Endothelial cell of umbilical vein (primary cell): Measurements from ENCODE around the gene NRXN3. TPM values are rescaled to one million over a fixed set of nuclear protein-coding genes. Genes with fewer than 3 reads are reported as not detected.

Source experiments
- BruUV-seq: library from RNA; stranded (reverse); fragments of 400-500 nt; replicated peaks from 2 replicates; lab custom pipeline; 2021; lab: Mats Ljungman, UMichigan
- CTCF ChIA-PET: fragments of 300-600, 350-600 bp; sonication (Branson Sonifier 250); formaldehyde crosslinking; loops from one replicate; lab custom pipeline; 2021; ENCODE audit warnings: antibody characterized with exemption, inconsistent platforms; lab: Charles Lee
- POLR2A ChIA-PET: fragments of 300-600, 350-600 bp; sonication (Branson Sonifier 250); formaldehyde crosslinking; loops from one replicate; lab custom pipeline; 2021; ENCODE audit warnings: antibody characterized with exemption, inconsistent platforms; lab: Charles Lee
- DNase-seq: peaks from one replicate; pipeline ENCODE4 v3.0.0-alpha.2; 2011; ENCODE audit warnings: low read depth, low spot score
- FAIRE-seq: peaks from 2 replicates; lab custom pipeline; 2011; peaks lifted over from hg19 to GRCh38; lab: Jason Lieb, UNC
- H2AFZ ChIP-seq: 2 replicates; pipeline ENCODE4 v1.6.0; 2012; ENCODE audit warnings: low read depth, low read length, control low read depth, inconsistent platforms
- H3K27ac ChIP-seq: 2 replicates; pipeline ENCODE4 v1.5.1; 2011; ENCODE audit warnings: low read depth, mild to moderate bottlenecking, control low read depth, low read length, moderate library complexity; ENCODE audit not compliant: insufficient read depth
- H3K27me3 ChIP-seq, 2 experiments: 2 replicates each; pipeline versions ENCODE4 v1.6.0 to v1.6.1; 2011; ENCODE audit warnings: low read length in 2 of 2, mixed read lengths in 1 of 2; ENCODE audit not compliant: control insufficient read depth in 2 of 2, insufficient read depth in 2 of 2
- H3K36me3 ChIP-seq, 2 experiments: 2 replicates in 1 of 2; 3 replicates in 1 of 2; pipeline ENCODE4 v1.5.1; 2011; ENCODE audit warnings: low read length in 2 of 2, mild to moderate bottlenecking in 1 of 2, moderate library complexity in 1 of 2; ENCODE audit not compliant: control insufficient read depth in 2 of 2, insufficient read depth in 2 of 2; ENCODE audit errors: extremely low read depth in 1 of 2
- H3K4me1 ChIP-seq: 3 replicates; pipeline ENCODE4 v1.5.1; 2011; ENCODE audit warnings: mild to moderate bottlenecking, low read length; ENCODE audit not compliant: control insufficient read depth, insufficient read depth; ENCODE audit errors: extremely low read depth
- H3K4me2 ChIP-seq: 2 replicates; pipeline ENCODE4 v1.6.1; 2011; ENCODE audit warnings: low read length, control low read depth, mixed read lengths; ENCODE audit not compliant: insufficient read depth
- H3K4me3 ChIP-seq, 3 experiments: fragments of 200-600 bp in 1 of 3; sonication (generic), shearing (Covaris generic) in 1 of 3; replicated peaks in 1 of 3; 2 replicates each; pipeline ENCODE4 v1.5.1; 2011 to 2016; ENCODE audit warnings: control low read depth in 3 of 3, low read length in 3 of 3, mild to moderate bottlenecking in 2 of 3, inconsistent platforms in 1 of 3, low read depth in 1 of 3, moderate library complexity in 1 of 3; ENCODE audit not compliant: insufficient read depth in 1 of 3
- H3K79me2 ChIP-seq: 2 replicates; pipeline ENCODE4 v1.6.0; 2012; ENCODE audit warnings: low read length, inconsistent platforms; ENCODE audit not compliant: control insufficient read depth, insufficient read depth
- H3K9ac ChIP-seq: replicated peaks from 2 replicates; pipeline ENCODE3; 2011; ENCODE audit warnings: low read length, control low read depth; ENCODE audit not compliant: insufficient read depth; ENCODE audit errors: extremely low read depth
- H3K9me1 ChIP-seq: replicated peaks from 3 replicates; pipeline ENCODE4 v1.6.0; 2011; ENCODE audit warnings: mild to moderate bottlenecking, low read length; ENCODE audit not compliant: control insufficient read depth, insufficient read depth; ENCODE audit errors: extremely low read depth
- H3K9me3 ChIP-seq: replicated peaks from 2 replicates; pipeline ENCODE4 v1.5.1; 2012; ENCODE audit warnings: low read length, inconsistent platforms; ENCODE audit not compliant: control insufficient read depth, insufficient read depth
- H4K20me1 ChIP-seq: replicated peaks from 2 replicates; pipeline ENCODE3; 2011; ENCODE audit warnings: mild to moderate bottlenecking, low read length; ENCODE audit not compliant: control insufficient read depth, insufficient read depth; ENCODE audit errors: extremely low read depth
- CTCF ChIP-seq, 2 donors: IDR thresholded peaks; 1 replicate in 1 of 2; 2 replicates in 1 of 2; pipeline ENCODE4 v1.5.1; 2011; ENCODE audit warnings: low read length in 2 of 2, mild to moderate bottlenecking in 2 of 2, moderate library complexity in 2 of 2, control low read depth in 1 of 2, inconsistent platforms in 1 of 2, low read depth in 1 of 2; ENCODE audit not compliant: insufficient read depth in 1 of 2; ENCODE audit errors: extremely low read depth in 1 of 2
- EZH2 ChIP-seq: IDR thresholded peaks from 2 replicates; pipeline ENCODE4 v1.6.1; 2012; ENCODE audit warnings: borderline replicate concordance, low read depth, mild to moderate bottlenecking, moderate library complexity, low read length, inconsistent platforms; ENCODE audit not compliant: severe bottlenecking
- FOS ChIP-seq: IDR thresholded peaks from 2 replicates; pipeline ENCODE4 v1.6.1; 2011; ENCODE audit warnings: mild to moderate bottlenecking, low read length, moderate library complexity, borderline replicate concordance; ENCODE audit not compliant: insufficient read depth
- GATA2 ChIP-seq: IDR thresholded peaks from 2 replicates; pipeline ENCODE4 v1.7.0; 2011; ENCODE audit warnings: low read depth, mild to moderate bottlenecking, moderate library complexity, mixed read lengths, low read length; ENCODE audit not compliant: insufficient read length, insufficient read depth
- JUN ChIP-seq: IDR thresholded peaks from 2 replicates; pipeline ENCODE4 v1.6.1; 2011; ENCODE audit warnings: borderline replicate concordance, low read depth; ENCODE audit not compliant: insufficient read length, insufficient read depth
- MYC ChIP-seq: IDR thresholded peaks from one replicate; pipeline ENCODE4 v1.6.1; 2011; ENCODE audit warnings: mild to moderate bottlenecking, low read depth, low read length
- POLR2A ChIP-seq: IDR thresholded peaks from 2 replicates; pipeline ENCODE4 v1.6.1; 2012; ENCODE audit warnings: low read depth, mild to moderate bottlenecking, control low read depth, low read length
- POLR2AphosphoS5 ChIP-seq: IDR thresholded peaks from 2 replicates; pipeline ENCODE4 v1.6.1; 2012; ENCODE audit warnings: low read depth, mild to moderate bottlenecking, control low read depth, low read length, moderate library complexity; ENCODE audit not compliant: insufficient read depth
- dilution Hi-C: fragments of 300-500 bp; cut with MboI; formaldehyde crosslinking; loops from one replicate; pipeline ENCODE4 v1.15.0; 2019; ENCODE audit warnings: low sequenced_read_pairs; ENCODE audit not compliant: extremely low pct_ligation_motif_present
- intact Hi-C: fragments of 100-400 bp; cut with micrococcal nuclease; formaldehyde crosslinking; loops from one replicate; pipeline ENCODE4 v1.10.0; 2022
- polyA plus RNA-seq, 4 experiments: library from polyadenylated mRNA; depleted of rRNA in 3 of 4; stranded (reverse) in 3 of 4; unstranded in 1 of 4; fragments of >200 nt; gene quantifications; 2 replicates each; pipeline versions ENCODE4 v1.2.1 to v1.2.3, GENCODE V29; 2011 to 2012; ENCODE audit warnings: missing spikeins in 1 of 4
- total RNA-seq: library from RNA; stranded (reverse); gene quantifications from 2 replicates; pipeline ENCODE4 v1.2.3, GENCODE V29; 2021
- TF ChIP-seq, protein P1 (sequence below): IDR thresholded peaks from 2 replicates; pipeline ENCODE4 v1.6.1; 2011; ENCODE audit not compliant: insufficient read depth, insufficient read length

The NRXN3 gene
- total and polyA plus RNA-seq, 2 donors (not counting 3 experiments of a cell fraction or from before 2014, with no cell fraction given) = 0.72 to 4.2 TPM

DNA sequence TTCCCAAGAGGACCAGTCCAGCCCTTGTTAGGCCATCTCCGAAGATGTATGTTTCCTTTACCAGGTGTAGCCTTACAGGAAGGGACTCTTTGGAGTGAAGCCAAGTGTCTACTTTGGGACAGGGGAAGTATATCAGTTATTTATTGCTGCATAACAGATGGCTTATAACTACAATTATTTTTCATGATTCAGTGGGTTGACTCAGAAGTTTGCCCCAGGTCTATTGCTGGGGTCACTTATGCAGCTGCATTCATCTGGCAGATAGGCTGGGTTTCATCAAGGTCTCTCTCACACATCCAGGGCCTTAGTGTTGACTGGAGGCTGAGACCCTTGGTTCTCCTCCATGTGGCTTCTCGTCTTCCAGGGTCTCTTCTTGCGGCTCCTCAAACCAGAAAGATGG lies 170.1 kb downstream of the NRXN3 start:
- TF ChIP-seq MYC (no peak), GATA2 (no peak), POLR2AphosphoS5 (no peak), POLR2A (no peak), CTCF (IDR thresholded peaks at IDR 0.05; ENCODE audit: extremely low read depth in 1 of 2, insufficient read depth in 1 of 2, low read depth in 1 of 2, low read length in 2 of 2) (no peak), FOS (no peak), JUN (no peak), EZH2 (no peak)
- TF ChIP-seq, protein P1, sequence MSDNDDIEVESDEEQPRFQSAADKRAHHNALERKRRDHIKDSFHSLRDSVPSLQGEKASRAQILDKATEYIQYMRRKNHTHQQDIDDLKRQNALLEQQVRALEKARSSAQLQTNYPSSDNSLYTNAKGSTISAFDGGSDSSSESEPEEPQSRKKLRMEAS = no peak
- H3K79me2 ChIP-seq = no peaks in the 10 kb centered on the region
- CTCF ChIA-PET = no interaction called here
- no peak overlapping the region for H3K4me2 ChIP-seq
- no TSS peak for BruUV-seq
- H3K9me3 ChIP-seq = peaks cover 3% of the 10 kb centered on the region
- H3K9me1 ChIP-seq = no peaks in the 10 kb centered on the region
- no peak overlapping the region for H3K9ac ChIP-seq
- H3K27me3 ChIP-seq = no peaks in the 10 kb centered on the region
- no peak overlapping the region for H3K27ac ChIP-seq
- intact Hi-C loops = no loop called here
- POLR2A ChIA-PET = no interaction called here
- no peak for DNase-seq
- no peak overlapping the region for H2AFZ ChIP-seq
- no peak overlapping the region for H3K4me3 ChIP-seq
- dilution Hi-C loops = no loop called here
- FAIRE-seq = no peak
- H3K36me3 ChIP-seq = no peaks in the 10 kb centered on the region
- no peaks in the 10 kb centered on the region for H4K20me1 ChIP-seq
- no peaks in the 10 kb centered on the region for H3K4me1 ChIP-seq
